ENCODE measurements around the gene TSPAN31.

DNA sequence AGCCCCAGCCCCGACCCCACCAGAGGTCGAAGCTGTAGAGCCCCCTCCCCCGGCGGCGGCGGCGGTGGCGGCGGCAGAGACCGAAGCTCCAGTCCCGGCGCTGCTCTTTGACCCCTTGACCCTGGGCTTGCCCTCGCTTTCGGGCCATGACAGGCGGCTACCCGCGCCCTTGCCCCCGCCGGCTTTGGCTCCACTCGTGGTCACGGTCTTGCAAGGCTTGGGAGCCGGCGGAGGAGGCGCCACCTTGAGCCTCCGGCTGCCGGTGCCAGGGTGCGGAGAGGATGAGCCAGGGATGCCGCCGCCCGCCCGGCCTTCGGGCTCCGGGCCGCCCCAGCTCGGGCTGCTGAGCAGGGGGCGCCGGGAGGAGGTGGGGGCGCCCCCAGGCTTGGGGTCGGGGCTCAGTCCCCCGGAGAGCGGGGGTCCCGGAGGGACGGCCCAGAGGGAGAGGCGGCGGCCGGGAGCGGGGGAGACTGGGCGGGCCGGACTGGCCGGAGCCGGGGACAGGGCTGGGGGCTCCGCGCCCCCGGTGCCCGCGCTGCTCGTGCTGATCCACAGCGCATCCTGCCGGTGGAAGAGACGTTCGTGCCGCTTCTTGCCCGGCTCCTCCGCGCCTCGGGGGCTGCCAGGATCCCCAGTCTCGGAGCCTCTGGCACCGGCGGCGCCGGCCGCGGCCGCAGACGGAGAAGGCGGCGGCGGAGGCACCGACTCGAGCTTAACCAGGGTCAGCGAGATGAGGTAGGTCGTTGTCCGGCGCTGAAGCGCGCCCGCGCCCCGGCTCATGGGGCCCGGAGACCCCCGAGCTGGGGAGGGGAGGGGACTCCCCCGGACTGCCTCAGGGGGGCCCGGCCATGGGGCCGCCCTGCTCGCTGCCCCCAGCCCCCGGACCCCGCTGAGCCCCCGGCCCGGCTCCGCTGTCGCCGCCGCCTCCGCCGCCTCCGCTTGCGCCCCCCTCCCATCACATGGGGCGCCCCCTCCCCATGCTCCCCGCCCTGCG lies 7.1 kb upstream of the TSPAN31 start:
- no peak for TF ChIP-seq GATA2 (IDR thresholded peaks at IDR 0.05; ENCODE audit: low read depth, low read length)
- TF ChIP-seq GATA3 (IDR thresholded peaks at IDR 0.05; ENCODE audit: low read depth, low read length), result no peak
